Activated CD4-positive, alpha-beta T cell treated with anti-CD3 and anti-CD28 coated beads, Interleukin-2, Interleukin-6, amounts not matched to agents 100 ng/mL and 50 ng/mL, durations not matched to agents 16 hours and 8 hours (primary cell): ENCODE data around the gene MLX.
A peak's percentile ranks its signal among the peaks of the same experiment; 100 is the strongest.
"Not testable (repeated sequence)": the region's sequence is repeated elsewhere in the genome, so short reads cannot be mapped to it uniquely, and the experiment has no call there.

Source experiments
- DNase-seq: peaks from one replicate; pipeline ENCODE4 v3.0.0-alpha.2; 2020

The MLX gene

DNA sequence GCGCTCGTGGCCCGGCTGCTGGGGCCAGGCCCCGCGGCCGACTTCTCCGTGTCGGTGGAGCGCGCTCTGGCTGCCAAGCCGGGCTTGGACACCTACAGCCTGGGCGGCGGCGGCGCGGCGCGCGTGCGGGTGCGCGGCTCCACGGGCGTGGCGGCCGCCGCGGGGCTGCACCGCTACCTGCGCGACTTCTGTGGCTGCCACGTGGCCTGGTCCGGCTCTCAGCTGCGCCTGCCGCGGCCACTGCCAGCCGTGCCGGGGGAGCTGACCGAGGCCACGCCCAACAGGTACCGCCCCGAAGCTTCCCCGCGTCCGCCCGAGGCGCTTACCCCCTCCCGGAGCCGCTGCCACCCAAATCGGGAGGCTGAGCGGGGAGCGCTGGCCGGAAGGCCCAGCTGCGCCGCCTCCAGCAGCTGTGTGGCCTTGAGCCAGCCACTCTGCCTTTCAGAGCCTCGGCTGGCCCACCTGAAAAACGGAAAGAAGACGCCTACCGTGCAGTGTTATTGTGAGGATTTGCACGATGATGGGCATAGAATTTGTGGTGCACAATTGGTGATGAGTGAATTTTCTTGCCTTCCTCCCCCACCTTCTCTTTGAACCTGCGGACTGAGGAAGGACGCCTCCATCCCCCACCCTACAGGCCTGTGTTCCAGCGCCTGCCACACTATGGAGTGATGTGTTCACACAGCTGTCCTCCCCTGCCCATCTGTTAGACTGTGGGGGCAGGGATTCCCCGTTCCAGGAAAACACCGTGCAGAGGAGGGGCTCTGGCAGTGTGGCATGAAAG lies 30.3 kb upstream of the MLX start:
- peak; percentile 84 for DNase-seq

DNA sequence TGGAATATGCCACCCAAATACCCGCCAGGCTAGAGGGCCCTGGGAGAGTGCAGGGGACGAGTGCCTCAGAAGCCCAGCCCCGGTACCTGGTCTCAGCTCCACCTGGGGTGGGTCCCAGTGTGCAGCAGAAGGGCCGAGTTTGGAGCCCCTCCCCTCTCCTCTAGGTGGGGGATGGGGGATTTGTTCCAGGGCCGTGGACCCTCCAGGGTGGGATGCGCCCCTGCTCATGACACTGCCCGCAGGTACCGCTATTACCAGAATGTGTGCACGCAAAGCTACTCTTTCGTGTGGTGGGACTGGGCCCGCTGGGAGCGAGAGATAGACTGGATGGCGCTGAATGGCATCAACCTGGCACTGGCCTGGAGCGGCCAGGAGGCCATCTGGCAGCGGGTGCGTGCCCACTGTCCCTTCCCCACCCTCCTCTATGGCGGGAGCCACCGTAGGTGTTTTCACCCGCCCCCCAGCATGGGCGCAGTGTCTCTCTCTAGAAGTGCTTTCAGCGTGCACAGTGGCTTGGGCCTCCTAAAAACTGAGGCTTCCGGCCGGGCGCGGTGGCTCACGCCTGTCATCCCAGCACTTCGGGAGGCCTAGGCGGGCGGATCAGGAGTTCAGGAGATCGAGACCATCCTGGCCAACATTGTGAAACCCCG lies 29.6 kb upstream of the MLX start:
- no peak for DNase-seq

DNA sequence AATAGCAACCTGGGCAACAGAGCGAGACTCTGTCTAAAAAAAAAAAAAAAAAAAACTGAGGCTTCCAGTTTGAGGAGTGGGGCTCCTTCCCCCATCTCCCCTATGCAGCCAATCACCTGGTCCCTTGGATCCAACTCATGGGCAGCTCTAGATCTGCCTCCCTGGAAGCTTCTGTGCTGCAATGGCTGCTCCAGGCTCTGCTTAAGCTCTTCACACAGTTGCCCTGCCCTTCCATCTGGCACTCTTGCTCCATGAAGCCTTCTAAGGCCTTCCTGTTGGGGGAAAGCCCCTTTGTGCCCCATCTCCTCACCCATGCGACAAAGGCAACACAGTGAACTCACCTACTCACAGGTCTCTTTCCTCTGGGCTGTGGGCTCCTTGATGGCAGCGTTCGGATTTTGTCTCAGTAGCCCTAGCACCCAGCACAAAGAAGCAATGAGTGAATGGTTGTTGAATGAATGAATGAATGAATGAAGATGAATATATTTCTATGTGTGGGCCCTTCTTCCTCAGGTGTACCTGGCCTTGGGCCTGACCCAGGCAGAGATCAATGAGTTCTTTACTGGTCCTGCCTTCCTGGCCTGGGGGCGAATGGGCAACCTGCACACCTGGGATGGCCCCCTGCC lies 29.0 kb upstream of the MLX start:
- no peak for DNase-seq

DNA sequence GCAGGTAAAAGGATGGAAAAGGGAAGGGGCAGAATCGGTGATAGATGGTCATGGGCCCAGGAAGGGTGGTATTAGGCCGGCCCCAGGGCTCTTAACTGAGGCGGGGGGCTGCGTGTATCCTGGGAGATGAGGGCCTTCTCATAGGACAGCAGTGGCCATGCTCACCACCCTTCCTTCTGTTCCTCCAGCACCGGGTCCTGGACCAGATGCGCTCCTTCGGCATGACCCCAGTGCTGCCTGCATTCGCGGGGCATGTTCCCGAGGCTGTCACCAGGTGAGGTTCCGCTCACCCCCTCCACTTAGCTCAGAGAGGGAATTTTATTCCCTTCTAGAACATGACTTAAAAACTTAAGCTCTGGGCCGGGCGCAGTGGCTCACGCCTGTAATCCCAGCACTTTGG lies 28.4 kb upstream of the MLX start:
- no peak for DNase-seq

DNA sequence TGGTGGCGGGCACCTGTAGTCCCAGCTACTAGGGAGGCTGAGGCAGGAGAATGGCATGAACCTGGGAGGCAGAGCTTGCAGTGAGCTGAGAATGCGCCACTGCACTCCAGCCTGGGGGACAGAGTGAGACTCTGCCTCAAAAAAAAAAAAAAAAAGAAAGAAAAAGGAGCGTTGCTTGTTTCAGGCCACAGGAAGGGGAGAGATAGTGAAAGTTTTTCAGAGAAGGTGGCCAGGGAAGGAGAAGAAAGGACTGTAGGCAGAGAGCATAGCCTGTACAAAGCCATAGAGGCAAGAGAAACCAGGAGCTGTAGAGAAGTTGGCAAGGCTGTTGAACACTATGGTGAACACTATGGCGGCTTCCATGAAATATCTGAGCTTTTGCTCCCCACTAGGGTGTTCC lies 26.3 kb upstream of the MLX start:
- DNase-seq, result not testable (repeated sequence)

DNA sequence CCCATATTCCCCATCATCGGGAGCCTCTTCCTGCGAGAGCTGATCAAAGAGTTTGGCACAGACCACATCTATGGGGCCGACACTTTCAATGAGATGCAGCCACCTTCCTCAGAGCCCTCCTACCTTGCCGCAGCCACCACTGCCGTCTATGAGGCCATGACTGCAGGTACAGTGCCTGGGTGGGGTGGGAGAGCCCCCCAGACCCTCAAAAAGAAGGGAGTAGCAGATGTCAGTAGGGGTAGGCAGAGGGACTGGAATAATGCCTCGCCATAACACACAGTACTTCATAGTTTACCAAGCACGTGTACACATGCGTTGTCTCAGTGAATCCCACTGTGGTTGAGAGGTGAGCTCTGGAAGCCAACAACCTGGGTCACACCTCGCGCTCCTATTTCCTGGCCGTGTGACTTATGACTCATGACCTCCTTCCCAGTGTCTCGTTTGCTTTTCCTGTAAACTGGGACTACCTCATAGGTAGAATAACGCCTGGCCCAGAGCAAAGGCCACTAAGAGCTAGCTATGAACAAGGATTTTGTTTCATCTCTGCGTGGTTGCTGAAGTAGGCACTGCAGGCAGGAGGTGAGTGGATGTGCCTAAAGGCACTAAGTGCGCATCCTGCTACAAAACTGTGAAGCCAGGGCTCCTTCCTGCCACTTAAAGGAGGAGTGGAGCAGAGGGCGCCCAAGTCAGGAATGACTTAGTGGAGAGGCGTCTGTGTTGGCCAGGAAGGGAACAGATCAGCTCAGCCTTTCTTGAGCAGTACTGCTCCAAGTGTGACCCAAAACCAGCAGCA lies 25.7 kb upstream of the MLX start:
- DNase-seq, result peak; percentile 57

DNA sequence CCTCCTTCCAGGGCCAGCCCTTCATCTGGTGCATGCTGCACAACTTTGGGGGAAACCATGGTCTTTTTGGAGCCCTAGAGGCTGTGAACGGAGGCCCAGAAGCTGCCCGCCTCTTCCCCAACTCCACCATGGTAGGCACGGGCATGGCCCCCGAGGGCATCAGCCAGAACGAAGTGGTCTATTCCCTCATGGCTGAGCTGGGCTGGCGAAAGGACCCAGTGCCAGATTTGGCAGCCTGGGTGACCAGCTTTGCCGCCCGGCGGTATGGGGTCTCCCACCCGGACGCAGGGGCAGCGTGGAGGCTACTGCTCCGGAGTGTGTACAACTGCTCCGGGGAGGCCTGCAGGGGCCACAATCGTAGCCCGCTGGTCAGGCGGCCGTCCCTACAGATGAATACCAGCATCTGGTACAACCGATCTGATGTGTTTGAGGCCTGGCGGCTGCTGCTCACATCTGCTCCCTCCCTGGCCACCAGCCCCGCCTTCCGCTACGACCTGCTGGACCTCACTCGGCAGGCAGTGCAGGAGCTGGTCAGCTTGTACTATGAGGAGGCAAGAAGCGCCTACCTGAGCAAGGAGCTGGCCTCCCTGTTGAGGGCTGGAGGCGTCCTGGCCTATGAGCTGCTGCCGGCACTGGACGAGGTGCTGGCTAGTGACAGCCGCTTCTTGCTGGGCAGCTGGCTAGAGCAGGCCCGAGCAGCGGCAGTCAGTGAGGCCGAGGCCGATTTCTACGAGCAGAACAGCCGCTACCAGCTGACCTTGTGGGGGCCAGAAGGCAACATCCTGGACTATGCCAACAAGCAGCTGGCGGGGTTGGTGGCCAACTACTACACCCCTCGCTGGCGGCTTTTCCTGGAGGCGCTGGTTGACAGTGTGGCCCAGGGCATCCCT lies 23.5 kb upstream of the MLX start:
- no peak for DNase-seq

DNA sequence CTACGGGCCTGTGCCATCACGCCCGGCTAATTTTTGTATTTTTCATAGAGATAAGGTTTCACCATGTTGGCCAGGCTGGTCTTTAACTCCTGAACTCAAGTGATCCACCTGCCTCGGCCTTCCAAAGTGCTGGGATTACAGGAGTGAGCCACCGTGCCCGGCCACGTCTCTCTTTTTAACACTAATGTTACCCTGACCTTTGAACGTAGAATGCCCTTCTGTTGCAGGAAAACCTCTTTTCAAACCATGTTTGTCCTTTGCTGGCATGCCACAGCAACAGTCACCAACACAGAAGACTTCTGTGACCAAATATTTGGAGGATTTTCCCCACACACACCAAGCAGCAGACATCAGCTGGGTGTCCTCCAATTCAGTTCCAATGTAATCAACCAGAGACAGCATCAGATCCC lies 22.0 kb upstream of the MLX start:
- DNase-seq, result no peak

DNA sequence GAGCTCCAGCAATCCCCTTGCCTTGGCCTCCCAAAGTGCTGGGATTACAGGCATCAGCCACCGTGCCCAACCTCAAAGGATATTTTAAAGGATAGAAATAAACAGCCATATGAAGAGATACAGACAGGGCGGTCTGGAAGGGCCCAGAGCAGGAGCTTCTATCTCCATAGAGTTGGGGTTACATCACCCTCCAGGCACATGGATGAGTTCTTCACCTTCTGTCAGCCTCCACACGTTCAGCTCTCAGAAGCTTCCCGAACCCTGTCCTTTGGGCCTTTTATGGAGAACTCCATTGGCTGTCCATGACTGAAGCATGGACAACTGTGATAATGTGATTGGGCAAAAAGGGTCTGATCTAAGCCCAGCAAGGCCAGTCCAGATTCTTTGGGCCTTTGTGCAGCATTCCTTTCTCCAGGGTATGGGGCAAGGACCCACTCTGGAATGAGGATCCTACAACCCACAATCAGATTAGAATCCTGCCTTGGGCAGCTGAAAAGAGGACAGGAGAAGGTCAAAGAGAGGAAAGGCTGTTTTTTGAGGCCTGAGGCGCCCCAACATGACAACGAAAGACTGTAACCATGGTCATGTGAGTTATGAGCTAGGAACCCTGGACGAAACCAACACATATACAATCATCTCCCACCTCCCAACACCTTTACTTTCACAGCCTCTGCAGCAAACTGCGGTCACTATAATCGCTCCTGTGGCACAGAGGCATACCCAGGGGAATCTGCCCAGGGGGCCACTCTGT lies 21.0 kb upstream of the MLX start:
- DNase-seq, result not testable (repeated sequence)

DNA sequence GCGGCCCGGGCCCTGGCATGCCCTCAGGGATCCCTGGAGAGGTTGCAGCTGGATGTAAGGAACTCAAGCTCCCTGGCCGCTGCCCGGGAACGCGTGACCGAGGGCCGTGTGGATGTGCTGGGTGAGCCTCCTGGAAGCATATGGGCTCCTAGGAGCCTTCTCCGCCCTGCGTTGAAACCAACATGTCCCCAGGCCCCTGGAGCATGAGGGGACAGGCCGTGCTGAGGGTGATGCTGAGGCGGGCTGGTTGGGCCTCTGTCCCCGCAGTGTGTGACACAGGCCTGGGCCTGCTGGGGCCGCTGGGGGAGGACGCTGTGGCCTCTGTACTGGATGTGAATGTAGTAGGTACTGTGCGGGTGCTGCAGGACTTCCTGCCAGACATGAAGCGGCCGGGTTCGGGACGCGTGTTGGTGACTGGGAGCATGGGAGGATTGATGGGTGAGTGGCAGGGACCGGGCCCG lies 19.9 kb upstream of the MLX start:
- DNase-seq, result no peak

DNA sequence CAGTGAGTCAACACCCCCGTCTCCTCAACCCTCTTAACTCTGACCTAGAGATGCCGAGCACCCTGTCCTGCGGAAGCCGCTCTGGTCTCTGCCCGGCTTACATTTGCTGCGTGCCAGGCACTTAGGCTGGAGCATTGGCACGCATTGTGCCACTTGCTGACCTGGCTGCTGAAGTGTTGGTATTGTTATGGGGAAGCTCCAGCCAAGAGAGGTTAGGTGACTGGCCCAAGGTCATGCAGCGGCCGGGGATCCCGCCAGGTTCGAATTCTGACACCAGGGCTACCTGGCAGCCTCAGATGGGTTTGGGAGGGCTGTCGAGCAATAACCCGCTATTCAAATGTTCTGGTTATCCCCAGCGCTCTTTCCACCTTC lies 19.2 kb upstream of the MLX start:
- DNase-seq, result no peak

DNA sequence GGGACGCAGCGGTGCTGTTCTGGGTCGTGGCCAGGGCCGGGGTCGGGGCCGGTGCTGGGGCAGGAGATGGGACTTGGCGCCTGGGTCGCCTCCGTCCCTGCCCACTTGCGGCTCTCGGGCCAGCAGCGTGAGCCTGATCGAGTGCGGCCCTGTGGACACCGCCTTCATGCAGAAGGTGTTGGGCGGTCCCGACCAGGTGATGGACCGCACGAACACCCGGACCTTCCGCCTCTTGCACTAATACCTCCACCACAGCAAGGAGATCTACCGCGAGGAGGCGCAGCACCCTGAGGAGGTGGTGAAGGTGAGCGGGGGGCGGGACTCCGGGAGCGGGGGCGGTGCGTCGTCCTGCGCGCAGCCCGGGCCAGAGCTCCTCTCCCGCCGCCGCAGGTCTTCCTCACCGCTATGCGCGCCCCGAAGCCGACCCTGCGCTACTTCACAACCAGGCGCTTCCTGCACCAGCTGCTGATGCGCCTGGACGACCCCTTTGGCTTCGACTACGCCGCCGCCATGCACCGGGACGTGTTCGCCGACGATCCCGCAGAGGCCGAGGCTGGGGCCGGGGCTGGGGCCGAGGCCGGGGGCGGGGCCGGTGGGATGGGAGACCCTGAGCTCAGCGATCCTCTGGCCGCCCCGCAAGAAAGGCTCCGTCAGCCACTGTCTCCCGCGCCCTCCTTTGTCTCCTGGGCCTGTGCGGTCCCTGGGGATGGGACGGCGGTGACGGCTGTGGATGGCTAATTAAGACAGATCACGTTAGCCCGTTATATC lies 18.6 kb upstream of the MLX start:
- DNase-seq, result peak; percentile 82

DNA sequence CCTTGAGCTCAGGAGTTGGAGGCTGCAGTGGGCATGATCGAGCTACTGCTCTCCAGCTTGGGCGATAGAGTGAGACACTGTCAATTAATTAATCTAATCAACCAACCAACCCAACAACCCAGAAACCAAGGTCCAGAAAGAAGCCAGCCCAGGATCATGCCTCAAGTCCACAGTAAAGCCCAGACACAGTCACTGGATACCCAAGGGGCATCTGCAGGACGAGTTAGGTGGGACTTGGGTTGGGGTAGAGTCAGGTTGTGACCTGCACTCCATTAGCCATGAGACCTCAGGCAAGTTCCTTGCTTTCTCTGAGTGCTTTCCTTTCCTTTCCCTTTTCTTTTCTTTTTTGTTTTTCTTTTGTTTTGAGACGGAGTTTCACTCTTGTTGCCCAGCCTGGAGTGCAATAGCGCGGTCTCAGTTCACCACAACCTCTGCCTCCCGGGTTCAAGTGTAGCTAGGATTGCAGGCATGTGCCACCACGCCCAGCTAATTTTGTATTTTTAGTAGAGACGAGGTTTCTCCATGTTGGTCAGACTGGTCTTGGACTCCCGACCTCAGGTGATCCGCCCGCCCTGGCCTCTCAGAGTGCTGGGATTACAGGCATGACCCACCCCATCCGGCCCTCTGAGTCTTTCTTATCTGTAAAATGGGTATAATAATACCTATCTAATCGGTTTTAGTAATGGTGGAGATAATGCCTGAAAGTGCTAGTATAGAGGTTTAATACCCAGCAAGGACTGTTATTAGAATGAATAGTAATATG lies 17.7 kb upstream of the MLX start:
- DNase-seq, result no peak

DNA sequence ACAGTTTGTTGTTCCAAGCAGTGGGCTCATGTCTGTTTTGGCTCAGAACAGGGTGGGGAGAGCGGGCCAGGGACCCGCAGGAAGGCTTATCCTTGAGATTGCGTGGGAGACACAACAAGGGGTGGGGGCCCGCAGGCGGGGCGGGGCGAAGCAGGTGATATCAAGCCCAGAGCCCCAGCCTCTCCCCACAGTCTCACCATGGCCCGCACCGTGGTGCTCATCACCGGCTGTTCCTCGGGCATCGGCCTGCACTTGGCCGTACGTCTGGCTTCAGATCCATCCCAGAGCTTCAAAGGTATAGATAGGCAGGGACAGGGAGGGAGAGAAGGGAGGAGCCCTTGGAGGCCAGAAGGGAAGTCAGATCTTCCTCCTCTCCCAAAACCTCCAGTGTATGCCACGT lies 14.2 kb upstream of the MLX start, which contains the start of gene HSD17B1:
HSD17B1 (plus strand) TSS at position 188 of the 400 bp plus-strand sequence; CDS start at position 199, 11 bp downstream.
- DNase-seq, result not testable (repeated sequence)

DNA sequence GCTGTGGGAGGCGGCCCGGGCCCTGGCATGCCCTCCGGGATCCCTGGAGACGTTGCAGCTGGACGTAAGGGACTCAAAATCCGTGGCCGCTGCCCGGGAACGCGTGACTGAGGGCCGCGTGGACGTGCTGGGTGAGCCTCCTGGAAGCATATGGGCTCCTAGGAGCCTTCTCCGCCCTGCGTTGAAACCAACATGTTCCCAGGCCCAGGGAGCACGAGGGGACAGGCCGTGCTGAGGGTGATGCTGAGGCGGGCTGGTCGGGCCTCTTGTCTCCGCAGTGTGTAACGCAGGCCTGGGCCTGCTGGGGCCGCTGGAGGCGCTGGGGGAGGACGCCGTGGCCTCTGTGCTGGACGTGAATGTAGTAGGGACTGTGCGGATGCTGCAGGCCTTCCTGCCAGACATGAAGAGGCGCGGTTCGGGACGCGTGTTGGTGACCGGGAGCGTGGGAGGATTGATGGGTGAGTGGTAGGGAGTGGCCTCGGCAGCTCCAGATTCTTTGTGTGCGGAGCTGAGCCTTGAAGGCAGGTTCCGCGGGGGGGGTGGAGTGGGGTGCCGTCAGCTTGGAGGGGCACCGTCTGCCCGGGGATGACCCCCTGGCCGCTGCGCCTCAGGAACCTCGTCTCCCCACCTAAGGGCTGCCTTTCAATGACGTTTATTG lies 13.6 kb upstream of the MLX start:
- no peak for DNase-seq

DNA sequence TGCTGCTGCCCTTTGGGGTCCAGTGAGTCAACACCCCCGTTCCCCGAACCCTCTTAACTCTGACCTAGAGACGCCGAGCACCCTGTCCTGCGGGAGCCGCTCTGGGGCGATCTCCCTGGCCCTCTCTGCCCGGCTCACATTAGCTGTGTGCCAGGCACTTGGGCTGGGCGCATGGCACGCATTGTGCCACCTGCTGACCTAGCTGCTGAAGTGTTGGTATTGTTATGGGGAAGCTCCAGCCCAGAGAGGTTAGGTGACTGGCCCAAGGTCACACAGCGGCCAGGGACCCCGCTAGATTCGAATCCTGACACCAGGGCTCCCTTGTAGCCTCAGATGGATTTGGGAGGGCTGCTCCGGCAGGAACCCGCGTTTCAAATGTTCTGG lies 13.0 kb upstream of the MLX start:
- peak; percentile 42 for DNase-seq

DNA sequence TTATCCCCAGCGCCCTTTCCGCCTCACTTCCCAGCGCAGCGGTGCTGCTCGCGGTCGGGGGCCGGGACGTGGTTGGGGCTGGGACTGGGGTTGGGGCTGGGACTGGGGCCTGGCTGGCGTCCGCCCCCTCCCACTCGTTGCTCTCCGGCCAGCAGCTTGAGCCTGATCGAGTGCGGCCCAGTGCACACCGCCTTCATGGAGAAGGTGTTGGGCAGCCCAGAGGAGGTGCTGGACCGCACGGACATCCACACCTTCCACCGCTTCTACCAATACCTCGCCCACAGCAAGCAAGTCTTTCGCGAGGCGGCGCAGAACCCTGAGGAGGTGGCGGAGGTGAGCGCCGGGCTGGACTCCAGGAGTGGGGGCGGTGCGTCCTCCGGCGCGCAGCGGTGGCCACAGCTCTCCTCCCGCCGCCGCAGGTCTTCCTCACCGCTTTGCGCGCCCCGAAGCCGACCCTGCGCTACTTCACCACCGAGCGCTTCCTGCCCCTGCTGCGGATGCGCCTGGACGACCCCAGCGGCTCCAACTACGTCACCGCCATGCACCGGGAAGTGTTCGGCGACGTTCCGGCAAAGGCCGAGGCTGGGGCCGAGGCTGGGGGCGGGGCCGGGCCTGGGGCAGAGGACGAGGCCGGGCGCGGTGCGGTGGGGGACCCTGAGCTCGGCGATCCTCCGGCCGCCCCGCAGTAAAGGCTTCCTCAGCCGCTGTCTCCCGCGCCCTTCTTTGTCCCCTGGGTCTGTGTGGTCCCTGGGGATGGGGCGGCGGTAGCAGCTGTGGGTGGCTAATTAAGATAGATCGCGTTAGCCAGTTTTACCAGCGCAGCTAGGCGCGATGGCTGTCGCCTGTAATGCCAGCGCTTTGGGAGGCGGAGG lies 12.4 kb upstream of the MLX start:
- peak; percentile 90 for DNase-seq

DNA sequence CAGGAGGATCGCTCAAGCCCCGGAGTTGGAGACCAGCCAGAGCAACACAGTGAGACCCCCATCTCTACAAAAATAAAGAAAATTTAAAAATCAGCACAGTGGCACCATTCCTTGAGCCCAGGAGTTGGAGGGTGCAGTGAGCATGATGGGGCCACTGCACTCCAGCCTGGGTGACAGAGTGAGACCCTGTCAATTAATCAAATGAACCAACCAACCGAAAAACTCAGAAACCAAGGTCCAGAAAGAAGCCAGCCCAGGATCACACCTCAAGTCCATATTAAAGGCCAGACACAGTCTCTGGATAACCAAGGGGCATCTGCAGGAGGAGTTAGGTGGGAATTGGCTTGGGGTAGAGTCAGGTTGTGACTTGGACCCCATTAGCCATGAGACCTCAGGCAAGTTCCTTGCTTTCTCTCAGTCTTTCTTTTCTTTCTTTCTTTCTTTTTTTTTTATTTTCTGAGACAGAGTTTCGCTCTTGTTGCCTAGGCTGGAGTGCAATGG lies 11.7 kb upstream of the MLX start:
- no peak for DNase-seq
